Measurements from ENCODE around the gene IGFN1. TPM values are rescaled to one million over a fixed set of nuclear protein-coding genes. Genes with fewer than 3 reads are reported as not detected.

Gene IGFN1
- total and polyA plus RNA-seq, 2 of the 8 experiments (the other 6 are each of a cell fraction or from before 2014, with no cell fraction given), result not detected

DNA sequence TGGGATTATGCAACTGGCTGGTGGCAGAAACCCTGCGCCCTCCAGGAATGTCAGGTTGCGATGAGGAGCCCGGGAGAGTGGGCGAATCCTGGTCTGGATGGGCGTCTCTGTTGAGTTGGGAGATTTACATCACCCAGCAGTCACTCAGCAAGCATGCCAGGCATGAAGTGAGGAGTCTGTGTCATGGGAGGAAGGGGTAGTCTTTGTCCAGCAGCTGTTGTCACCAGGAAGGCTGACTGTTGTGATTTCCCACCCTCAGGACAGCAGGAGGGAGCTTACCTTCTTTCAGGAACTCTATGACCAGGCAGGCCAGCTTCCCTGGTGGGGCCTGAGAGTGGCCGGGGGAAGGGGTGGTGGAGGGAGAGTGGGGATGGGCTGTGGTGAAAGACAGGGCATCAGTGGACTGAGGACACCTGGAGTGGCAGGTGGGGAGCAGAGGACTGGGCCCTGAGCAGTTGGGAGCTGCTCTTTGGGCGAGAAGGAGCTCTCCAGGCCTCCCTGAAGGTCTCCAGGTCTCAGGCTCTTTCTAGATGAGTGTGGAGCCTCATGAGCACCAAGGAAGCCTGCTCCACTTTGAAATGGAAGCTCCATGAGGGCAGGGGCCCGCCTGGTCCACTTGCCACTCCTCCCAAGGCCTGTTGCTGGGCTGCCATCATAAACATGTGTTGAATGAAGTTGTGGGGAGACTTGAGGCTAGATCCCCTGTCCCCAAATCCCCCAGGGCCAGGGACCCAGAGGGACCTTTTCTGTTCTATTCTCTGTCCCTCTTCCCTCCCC lies 71.3 kb downstream of the IGFN1 start (continued):
- TF ChIP-seq ATF2 (IDR thresholded peaks at IDR 0.05; ENCODE audit: low read length) (no peak), HDAC6 (IDR thresholded peaks at IDR 0.05; ENCODE audit: low read depth, low read length) (no peak), SUZ12 (IDR thresholded peaks at IDR 0.05; ENCODE audit: low read length) (no peak), NRF1 (IDR thresholded peaks at IDR 0.05; ENCODE audit: low read depth, low read length) (no peak), ZNF274 (IDR thresholded peaks at IDR 0.05; ENCODE audit: borderline replicate concordance, extremely low read depth, low read length) (no peak)
- TF ChIP-seq, protein P1, sequence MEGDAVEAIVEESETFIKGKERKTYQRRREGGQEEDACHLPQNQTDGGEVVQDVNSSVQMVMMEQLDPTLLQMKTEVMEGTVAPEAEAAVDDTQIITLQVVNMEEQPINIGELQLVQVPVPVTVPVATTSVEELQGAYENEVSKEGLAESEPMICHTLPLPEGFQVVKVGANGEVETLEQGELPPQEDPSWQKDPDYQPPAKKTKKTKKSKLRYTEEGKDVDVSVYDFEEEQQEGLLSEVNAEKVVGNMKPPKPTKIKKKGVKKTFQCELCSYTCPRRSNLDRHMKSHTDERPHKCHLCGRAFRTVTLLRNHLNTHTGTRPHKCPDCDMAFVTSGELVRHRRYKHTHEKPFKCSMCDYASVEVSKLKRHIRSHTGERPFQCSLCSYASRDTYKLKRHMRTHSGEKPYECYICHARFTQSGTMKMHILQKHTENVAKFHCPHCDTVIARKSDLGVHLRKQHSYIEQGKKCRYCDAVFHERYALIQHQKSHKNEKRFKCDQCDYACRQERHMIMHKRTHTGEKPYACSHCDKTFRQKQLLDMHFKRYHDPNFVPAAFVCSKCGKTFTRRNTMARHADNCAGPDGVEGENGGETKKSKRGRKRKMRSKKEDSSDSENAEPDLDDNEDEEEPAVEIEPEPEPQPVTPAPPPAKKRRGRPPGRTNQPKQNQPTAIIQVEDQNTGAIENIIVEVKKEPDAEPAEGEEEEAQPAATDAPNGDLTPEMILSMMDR (IDR thresholded peaks at IDR 0.05; ENCODE audit: control extremely low read depth in 1 of 3, insufficient read depth in 1 of 3, low read depth in 1 of 3, low read length in 3 of 3), result no peak

Data from H1 (cell line).